ENCODE measurements around the gene CCS.

CCS gene

GRCh38 chr11:66651016-66651415 lies 58.0 kb downstream of the CCS start:
- Histone ChIP-seq H3K9me3 (ENCODE audit: insufficient read depth, low read length) (no peaks in the 10 kb centered on the region), H2AFZ (ENCODE audit: low read depth, low read length, severe bottlenecking) (no peak overlapping the region), H3F3A (ENCODE audit: insufficient read depth) (peaks cover 13% of the 10 kb centered on the region), H3K36me3 (ENCODE audit: low read length) (peaks cover 23% of the 10 kb centered on the region), H3K9ac (ENCODE audit: low read length) (no peak overlapping the region), H4K20me1 (ENCODE audit: low read depth, low read length) (peaks cover 12% of the 10 kb centered on the region; the same call in 1 of the 2 replicates), H3K9me2 (replicated peaks; ENCODE audit: insufficient read depth, low read length) (no peaks in the 10 kb centered on the region), H3K27ac (ENCODE audit: low read depth, low read length) (no peak overlapping the region), H3K27me3 (ENCODE audit: low read length) (no peaks in the 10 kb centered on the region), H3K4me2 (ENCODE audit: low read depth, low read length, poor library complexity, severe bottlenecking) (no peak overlapping the region), H3K4me3 (ENCODE audit: insufficient read depth, low read length, poor library complexity, severe bottlenecking) (no peak overlapping the region), H3K79me2 (ENCODE audit: insufficient read depth, low read length) (peaks cover 44% of the 10 kb centered on the region)
- no peak for TF ChIP-seq CTCF (IDR thresholded peaks at IDR 0.05; ENCODE audit: insufficient read depth, low read length, poor library complexity, severe bottlenecking)
- no peak for TF ChIP-seq EZH2phosphoT487 (conservative IDR thresholded peaks at IDR 0.05; ENCODE audit: low read length)

GRCh38 chr11:66652651-66653050 lies 59.7 kb downstream of the CCS start:
- no peak overlapping the region for H3K27ac ChIP-seq (ENCODE audit: low read depth, low read length)
- no peaks in the 10 kb centered on the region for H3K9me2 ChIP-seq (replicated peaks; ENCODE audit: insufficient read depth, low read length)
- H3K79me2 ChIP-seq (ENCODE audit: insufficient read depth, low read length), result peaks cover 28% of the 10 kb centered on the region
- peaks cover 14% of the 10 kb centered on the region for H3F3A ChIP-seq (ENCODE audit: insufficient read depth)
- no peak overlapping the region for H3K9ac ChIP-seq (ENCODE audit: low read length)
- no peak overlapping the region for H2AFZ ChIP-seq (ENCODE audit: low read depth, low read length, severe bottlenecking)
- H3K4me3 ChIP-seq (ENCODE audit: insufficient read depth, low read length, poor library complexity, severe bottlenecking), result no peak overlapping the region
- no peak overlapping the region for H3K4me2 ChIP-seq (ENCODE audit: low read depth, low read length, poor library complexity, severe bottlenecking)
- H3K36me3 ChIP-seq (ENCODE audit: low read length), result peaks cover 6% of the 10 kb centered on the region
- no peaks in the 10 kb centered on the region for H3K27me3 ChIP-seq (ENCODE audit: low read length)
- 0 out of 2 replicates have a peak, but pooled peaks cover 4% of the 10 kb centered on the region for H4K20me1 ChIP-seq (ENCODE audit: low read depth, low read length)
- no peaks in the 10 kb centered on the region for H3K9me3 ChIP-seq (ENCODE audit: insufficient read depth, low read length)
- TF ChIP-seq EZH2phosphoT487 (conservative IDR thresholded peaks at IDR 0.05; ENCODE audit: low read length) (no peak), CTCF (IDR thresholded peaks at IDR 0.05; ENCODE audit: insufficient read depth, low read length, poor library complexity, severe bottlenecking) (no peak)

GRCh38 chr11:66653123-66653522 lies 60.1 kb downstream of the CCS start:
- H3F3A ChIP-seq (ENCODE audit: insufficient read depth), result peaks cover 19% of the 10 kb centered on the region
- no peak overlapping the region for H3K9ac ChIP-seq (ENCODE audit: low read length)
- H3K79me2 ChIP-seq (ENCODE audit: insufficient read depth, low read length), result peaks cover 24% of the 10 kb centered on the region
- no peak overlapping the region for H3K4me3 ChIP-seq (ENCODE audit: insufficient read depth, low read length, poor library complexity, severe bottlenecking)
- H3K27me3 ChIP-seq (ENCODE audit: low read length), result no peaks in the 10 kb centered on the region
- H3K9me3 ChIP-seq (ENCODE audit: insufficient read depth, low read length), result no peaks in the 10 kb centered on the region
- 0 out of 2 replicates have a peak, but pooled peaks cover 4% of the 10 kb centered on the region for H4K20me1 ChIP-seq (ENCODE audit: low read depth, low read length)
- H2AFZ ChIP-seq (ENCODE audit: low read depth, low read length, severe bottlenecking), result no peak overlapping the region
- H3K4me2 ChIP-seq (ENCODE audit: low read depth, low read length, poor library complexity, severe bottlenecking), result no peak overlapping the region
- H3K27ac ChIP-seq (ENCODE audit: low read depth, low read length), result no peak overlapping the region
- H3K9me2 ChIP-seq (replicated peaks; ENCODE audit: insufficient read depth, low read length), result no peaks in the 10 kb centered on the region
- 0 out of 2 replicates have a peak, but pooled peaks cover 5% of the 10 kb centered on the region for H3K36me3 ChIP-seq (ENCODE audit: low read length)
- TF ChIP-seq CTCF (IDR thresholded peaks at IDR 0.05; ENCODE audit: insufficient read depth, low read length, poor library complexity, severe bottlenecking) (no peak), EZH2phosphoT487 (conservative IDR thresholded peaks at IDR 0.05; ENCODE audit: low read length) (no peak)
